Ishikawa (cell line): Measurements from ENCODE around the gene FBRSL1.

ENCODE experiments used
- CREB1 ChIP-seq: IDR thresholded peaks from 2 replicates; pipeline ENCODE4 v1.6.1; 2012; ENCODE audit warnings: low read depth
- TAF1 ChIP-seq: IDR thresholded peaks from 2 replicates; pipeline ENCODE4 v1.6.1; 2012; ENCODE audit warnings: low read depth, mild to moderate bottlenecking
- TF ChIP-seq, protein P1 (sequence below): IDR thresholded peaks from 2 replicates; pipeline ENCODE4 v1.6.1; 2012; ENCODE audit warnings: low read depth, mild to moderate bottlenecking

DNA sequence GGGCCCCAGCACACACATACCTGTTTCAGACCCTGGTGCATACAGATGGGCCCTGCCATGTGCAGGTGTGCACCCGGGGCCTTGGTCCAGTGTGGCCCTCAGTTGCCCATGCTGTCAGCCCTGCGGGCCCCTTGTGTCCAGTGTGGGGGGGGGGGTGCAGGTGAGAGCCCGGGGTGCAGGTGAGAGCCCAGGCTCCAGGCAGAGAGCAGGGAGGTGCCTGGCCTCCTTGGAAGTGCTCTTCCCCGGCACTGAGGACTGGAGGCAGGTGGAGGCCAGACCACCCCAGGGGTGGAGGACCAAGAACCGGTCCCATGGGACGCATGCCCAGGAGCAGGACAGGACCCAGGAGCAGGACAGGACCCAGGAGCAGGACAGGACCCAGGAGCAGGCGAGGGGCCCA, 40.9 kb downstream of the FBRSL1 start:
- TF ChIP-seq TAF1 (no peak), CREB1 (no peak)
- TF ChIP-seq, protein P1, sequence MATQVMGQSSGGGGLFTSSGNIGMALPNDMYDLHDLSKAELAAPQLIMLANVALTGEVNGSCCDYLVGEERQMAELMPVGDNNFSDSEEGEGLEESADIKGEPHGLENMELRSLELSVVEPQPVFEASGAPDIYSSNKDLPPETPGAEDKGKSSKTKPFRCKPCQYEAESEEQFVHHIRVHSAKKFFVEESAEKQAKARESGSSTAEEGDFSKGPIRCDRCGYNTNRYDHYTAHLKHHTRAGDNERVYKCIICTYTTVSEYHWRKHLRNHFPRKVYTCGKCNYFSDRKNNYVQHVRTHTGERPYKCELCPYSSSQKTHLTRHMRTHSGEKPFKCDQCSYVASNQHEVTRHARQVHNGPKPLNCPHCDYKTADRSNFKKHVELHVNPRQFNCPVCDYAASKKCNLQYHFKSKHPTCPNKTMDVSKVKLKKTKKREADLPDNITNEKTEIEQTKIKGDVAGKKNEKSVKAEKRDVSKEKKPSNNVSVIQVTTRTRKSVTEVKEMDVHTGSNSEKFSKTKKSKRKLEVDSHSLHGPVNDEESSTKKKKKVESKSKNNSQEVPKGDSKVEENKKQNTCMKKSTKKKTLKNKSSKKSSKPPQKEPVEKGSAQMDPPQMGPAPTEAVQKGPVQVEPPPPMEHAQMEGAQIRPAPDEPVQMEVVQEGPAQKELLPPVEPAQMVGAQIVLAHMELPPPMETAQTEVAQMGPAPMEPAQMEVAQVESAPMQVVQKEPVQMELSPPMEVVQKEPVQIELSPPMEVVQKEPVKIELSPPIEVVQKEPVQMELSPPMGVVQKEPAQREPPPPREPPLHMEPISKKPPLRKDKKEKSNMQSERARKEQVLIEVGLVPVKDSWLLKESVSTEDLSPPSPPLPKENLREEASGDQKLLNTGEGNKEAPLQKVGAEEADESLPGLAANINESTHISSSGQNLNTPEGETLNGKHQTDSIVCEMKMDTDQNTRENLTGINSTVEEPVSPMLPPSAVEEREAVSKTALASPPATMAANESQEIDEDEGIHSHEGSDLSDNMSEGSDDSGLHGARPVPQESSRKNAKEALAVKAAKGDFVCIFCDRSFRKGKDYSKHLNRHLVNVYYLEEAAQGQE: no peak
